Measurements from ENCODE around the gene DEPP1.

DEPP1 gene

DNA sequence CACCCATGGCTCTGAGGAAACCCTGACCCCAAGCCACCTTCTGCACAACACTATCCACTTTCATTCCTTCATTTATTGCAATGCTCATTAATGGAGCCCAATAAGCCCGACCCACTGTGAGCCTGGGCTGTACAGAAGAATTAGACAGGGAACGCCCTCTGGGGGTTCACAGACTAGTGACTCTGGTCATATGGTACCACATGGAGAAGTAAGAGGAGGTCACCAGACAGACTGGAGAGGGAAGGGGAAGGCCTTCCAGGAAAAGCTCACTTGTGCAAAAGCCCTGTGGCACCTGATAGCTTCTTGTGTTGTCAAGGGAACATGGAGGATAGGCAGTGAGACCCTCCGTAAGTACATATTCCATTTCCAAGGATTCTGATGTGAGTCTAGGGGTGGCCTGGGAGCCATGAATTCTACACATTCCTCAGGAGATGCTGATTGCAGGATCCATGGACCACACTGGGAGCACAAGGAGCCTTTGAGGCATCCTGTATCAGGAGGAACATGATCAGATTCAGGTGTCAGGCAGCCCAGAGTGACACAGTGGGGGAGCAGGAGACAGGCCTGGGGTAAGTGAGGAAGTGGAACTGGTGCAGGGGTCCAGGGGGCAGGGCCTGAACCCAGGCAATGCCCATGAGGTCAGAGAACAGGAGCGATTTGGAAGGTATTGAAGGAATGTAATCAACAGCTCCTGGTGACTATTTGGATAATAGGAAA is 47.5 kb downstream of the DEPP1 start:
- no peak for DNase-seq

DNA sequence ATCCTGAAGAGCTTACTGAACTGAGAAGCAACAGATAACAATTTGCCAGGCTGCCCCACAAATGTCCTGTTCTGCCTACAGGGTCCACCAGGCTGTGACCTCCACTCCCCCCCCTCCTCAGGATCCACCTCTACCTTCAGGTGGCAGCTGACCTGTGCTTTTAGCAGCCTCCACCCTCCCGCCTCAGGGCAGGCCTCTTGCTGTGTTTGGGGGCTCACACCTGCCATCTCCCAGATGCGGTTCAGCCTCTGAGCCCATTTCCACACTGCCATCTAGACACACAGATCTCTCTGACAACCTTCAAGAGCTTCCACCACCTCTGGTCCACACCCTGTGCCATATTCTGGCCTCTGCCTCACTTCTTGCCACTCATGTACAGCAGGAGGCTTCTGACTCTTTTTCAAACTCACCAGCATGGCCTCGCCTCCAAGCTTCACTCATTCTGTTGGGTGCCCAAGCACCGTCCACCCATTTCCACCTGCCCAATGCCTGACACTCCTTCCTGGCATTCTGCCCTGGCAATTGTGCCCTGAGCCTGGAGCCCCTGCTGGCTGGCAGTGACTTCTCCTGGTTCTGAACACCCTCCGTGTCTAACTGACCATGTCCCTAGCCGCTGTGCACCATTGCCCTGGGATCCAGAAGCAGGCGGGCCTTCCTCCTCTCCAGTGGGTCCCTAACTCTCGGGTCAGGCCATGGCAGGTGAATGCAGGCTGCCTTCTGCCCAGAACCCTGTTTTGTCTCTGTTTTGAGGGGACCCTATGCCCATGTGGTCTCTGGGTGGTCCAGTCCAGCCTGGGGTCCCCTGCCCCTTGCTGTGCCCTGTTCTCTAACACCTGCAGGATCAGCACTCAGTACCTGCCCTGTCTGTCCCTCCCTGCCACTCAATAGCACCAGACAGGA is 49.0 kb downstream of the DEPP1 start:
- no peak for DNase-seq

DNA sequence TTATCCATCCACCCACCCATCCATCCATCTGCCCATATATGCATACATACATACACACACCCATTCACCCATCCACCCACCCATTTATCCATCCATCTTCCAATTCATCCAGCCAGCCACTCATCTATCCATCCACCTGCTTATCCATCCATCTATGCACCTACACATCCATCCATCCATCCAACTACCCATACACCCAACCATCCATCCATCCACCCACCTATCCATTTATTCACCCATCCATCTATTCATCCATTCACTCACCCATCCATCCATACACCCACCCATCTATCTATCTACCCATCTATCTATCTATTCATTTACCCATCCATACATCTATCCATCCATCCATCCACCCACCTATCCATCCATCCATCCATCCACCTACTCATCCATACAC is 50.1 kb downstream of the DEPP1 start:
- no peak for DNase-seq

DNA sequence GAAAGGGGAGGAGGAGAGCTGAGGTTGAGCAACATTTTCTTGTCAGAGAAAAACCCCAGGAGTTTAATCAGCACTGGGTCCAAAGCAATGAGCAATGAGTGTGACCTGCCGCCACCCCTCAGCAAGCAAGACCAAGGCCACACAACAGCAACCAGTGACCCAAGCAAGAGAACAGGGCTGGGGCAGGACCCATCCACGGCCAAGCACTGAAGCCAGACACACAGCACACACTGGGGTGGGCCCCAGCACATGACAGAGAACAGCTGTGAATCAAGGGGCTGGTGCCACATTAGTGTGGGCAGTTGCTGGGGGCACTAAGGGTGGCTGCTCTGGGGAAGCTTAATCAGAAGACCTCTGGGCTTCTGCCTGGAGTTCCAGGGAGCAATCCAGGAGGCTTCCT is 51.3 kb downstream of the DEPP1 start:
- no peak for DNase-seq

DNA sequence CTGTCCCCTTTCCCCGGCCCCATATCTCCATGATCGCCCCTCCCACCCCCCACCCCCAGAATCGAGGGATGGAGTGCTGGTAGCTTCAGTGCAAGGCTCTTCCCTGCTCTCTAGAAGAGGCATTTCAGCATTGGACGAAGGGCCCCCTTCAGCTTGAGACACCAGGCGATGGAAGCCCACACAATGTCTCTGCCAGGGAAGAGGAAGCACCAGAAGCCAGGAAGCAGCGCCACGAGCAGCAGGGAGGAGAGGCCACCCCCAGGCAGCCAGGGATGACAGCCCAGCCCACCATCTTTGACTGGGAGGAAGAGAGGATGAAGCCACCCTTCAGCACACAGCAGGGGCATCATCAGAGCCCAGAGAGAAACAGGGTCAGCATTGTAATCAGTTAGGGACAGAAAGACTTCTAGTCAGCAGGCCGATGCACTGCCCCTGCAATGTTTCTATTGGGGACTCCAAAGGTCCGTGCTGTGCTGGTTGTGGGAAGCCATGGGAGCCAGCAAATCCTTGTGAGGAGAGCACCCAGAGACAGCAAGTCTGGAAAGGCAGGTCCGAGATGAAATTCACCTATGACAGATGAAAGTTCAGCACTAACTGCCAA is 51.8 kb downstream of the DEPP1 start:
- DNase-seq: no peak
